HG03342 (cell line): ENCODE measurements around the gene ASB13.
"Not testable (repeated sequence)": the region's sequence is repeated elsewhere in the genome, so short reads cannot be mapped to it uniquely, and the experiment has no call there.

Source experiments
- ATAC-seq: cut with Tn5 transposase; IDR thresholded peaks from one replicate; pipeline ENCODE4 v1.9.1; 2021; ENCODE audit warnings: mild to moderate bottlenecking, moderate library complexity; ENCODE audit not compliant: unreplicated experiment

ASB13 gene

DNA sequence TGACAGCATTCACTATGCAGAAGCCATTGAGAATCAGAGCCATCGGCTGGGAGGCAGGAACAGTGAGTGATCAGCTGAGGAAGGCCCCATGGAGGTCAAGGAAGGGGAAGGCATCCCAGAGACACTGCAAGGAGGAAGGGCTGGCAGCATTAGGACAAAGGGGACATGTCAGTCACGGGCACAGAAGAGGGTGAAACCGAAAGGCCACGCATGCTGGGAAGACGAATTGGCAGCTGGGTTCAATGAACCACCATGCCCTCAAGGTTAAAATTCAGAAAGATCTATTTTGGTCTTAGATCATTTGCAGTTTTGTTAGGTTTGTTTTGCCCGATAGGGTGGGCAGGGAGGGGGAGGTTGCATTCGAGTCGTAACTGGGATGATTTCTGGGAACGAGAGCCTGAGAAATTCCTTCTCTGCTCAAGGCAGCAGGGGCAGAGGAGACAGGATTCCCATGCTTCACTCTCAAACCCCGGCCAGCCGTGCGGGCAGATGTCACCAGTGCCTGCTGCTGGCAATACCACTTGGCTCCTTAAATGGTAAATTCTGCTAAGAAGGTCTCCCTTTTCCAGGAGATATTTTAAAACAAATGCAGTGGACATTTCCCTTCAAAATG is 57.7 kb downstream of the ASB13 start:
- no peak for ATAC-seq

DNA sequence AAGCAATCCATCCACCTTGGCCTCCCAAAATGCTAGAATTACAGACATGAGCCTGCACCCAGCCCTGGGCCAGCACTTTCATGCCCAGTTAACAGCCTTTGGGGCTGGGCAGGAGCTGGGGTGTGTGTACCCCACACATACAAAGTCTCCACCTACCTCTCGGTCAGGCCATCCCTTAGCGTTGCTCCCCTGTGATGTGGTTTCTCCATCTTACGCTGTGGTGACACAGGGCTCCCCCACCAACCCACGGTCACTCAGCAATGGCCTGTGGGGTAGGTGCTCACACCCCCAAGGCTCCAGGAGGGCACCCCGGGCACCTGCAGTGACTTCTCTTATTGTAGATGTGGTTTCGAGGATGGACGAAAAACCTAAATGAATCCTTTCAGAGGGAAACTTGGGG is 58.8 kb downstream of the ASB13 start:
- ATAC-seq: no peak

- no peak for ATAC-seq
Measured at GRCh38 chr10:5606864-5607263, 59.5 kb downstream of the ASB13 start.

- no peak for ATAC-seq
Measured at GRCh38 chr10:5606321-5606720, 60.1 kb downstream of the ASB13 start.

- no peak for ATAC-seq
Measured at GRCh38 chr10:5604961-5605360, 61.4 kb downstream of the ASB13 start.

DNA sequence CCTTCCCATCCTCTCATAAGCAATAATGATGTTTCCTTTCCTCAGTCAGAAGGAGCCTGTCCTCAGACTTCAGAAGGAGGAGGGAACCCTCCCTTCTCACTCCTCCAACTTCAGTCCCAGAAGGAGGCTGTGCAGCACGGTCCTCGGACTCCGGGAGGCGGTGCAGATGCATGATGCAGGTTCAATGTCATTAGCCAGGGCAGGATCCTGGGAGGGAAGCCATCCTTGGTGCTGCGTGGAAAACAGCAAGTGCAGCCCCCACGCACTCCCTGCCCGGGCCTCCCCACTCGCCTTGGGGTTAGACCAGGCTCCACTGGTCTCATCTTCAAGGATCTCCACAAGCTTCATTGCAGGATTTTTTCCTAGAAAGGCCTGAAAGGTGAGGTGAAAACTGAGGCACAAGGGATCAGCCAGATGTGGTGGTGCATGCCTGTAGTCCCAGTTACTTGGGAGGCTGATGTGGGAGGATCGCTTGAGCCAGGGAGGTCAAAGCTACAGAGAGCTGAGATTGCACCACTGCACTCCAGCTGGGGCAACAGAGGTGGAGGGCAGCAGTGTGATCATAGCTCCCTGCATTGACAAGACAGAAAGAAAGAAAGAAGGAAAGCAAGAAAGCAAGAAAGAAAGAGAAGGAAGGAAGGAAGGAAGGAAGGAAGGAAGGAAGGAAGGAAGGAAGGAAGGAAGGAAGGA is 62.0 kb downstream of the ASB13 start:
- ATAC-seq: no peak

DNA sequence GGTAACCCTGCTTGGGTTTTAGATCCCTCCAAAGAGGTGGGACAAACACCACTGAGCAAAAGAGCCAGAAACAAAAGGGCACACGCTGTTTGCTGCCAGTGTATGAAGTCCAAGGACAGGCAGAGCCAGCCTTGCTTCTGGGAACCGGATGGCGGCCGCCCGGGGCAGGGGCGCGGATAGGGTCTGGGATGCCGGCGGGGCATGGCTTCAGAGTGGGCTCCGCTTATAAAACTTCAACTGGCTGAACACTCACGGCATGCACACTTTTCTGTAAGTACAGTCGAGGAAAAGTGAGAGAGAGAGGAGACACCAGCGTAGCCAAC is 62.6 kb downstream of the ASB13 start:
- ATAC-seq: no peak

DNA sequence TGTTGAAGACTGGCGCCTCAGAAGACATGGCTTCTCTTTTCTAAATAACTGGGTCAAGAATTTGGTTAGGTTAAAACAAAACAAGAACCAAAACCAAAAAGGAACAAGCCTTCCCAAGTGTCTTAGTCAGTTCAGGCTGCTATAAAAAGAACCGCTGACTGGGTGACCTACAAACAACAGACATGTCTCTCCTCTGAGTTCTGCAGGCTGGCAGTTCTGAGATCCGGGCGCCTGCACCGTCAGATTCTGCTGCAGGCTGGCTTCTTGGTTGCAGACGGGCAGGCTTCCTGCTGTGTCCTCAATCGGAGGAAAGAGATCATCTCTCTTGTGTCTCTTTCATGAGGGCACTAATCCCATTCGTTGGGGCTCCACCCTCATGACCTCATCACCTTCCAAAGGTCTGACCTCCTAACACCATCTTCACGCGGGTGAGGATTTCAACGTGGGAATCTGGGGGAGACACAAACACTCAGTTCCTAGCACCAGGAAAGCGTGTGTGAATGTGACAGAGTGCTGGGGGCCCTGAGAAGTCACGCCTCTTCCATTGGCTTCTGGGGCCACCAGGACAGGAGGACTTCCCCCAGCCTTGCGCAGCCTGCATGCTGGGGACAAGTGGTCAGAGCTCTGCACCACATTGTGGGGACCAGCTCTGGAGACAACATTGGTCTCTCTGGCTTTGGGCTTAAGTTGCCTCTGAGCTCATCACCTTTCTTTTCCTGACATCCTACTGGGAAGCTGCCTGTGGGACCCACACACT is 63.1 kb downstream of the ASB13 start:
- no peak for ATAC-seq

DNA sequence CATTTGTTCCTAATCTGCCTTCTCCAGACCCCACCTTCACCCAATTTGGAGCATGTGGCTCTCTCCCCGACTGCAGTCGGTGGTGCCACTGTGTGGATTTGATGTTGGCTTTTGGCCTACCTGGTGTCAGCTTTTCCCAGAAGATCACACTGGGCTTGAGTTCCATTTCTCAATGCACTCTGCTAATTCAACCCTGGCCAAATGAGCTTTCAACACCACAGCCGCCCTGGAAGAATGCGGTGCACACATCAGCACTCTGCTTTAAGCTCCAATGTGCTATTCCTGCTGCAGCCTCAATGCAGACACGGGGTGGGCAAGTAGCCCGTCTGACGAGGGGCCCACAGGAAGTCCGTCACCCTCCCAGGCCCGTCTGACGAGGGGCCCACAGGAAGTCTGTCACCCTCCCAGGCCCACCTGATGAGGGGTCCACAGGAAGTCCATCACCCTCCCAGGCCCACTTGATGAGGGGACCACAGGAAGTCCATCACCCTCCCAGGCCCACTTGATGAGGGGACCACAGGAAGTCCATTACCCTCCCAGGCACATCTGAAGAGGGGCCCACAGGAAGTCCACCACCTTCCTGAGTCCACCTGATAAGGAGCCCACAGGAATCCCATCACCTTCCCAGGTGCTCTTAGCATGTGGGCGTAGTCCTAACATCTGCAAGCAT is 64.4 kb downstream of the ASB13 start:
- no peak for ATAC-seq

GRCh38 chr10:5600908-5601307 is 65.5 kb downstream of the ASB13 start:
- ATAC-seq: no peak

DNA sequence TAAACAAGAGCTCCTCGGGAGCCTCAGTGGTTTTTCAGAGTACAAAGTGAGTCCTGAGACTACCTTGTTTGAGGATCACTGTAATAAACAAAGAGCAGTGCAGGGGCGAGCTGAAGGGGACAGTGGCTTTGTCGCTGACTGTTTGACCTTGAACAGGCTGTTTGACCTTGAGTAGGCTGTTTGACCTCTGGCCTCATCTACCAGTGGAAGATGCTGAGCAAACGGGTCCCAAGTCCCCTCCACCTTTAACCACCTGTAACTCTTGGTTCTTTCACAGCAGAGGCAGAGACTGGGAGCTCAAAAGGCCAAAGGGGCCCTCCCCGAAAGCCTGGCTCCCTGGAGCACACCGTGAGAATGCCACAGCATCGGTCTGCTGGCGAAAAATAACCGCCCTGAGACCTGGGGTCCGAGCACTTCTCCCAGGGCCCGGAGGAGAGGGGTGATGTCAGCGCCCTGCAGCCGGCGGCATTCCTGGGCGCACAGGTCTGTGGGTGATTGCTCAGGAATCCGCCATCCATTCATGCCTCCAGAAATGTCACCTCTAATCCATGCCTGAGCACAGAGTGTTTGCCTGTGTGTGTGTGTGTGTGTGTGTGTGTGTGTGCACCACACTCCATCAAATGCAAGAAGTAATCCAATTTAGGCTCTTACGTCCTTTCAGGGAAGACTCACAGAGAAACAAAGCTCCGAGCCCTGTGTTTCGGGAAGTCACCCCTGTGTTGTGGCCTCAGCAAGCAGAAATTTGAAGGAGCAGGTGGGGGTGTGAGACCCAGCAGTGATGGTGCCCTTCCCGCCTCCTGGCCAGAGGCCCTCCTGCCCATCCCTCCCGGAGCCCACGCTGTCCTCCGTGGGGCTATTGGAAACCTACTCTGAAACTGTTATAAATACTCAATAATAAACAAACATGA is 66.5 kb downstream of the ASB13 start:
- no peak for ATAC-seq

GRCh38 chr10:5598085-5598690 is 68.2 kb downstream of the ASB13 start:
- ATAC-seq: no peak

- ATAC-seq: no peak
Measured at GRCh38 chr10:5596611-5597341, 69.6 kb downstream of the ASB13 start.

GRCh38 chr10:5595994-5596471 is 70.4 kb downstream of the ASB13 start:
- no peak for ATAC-seq

DNA sequence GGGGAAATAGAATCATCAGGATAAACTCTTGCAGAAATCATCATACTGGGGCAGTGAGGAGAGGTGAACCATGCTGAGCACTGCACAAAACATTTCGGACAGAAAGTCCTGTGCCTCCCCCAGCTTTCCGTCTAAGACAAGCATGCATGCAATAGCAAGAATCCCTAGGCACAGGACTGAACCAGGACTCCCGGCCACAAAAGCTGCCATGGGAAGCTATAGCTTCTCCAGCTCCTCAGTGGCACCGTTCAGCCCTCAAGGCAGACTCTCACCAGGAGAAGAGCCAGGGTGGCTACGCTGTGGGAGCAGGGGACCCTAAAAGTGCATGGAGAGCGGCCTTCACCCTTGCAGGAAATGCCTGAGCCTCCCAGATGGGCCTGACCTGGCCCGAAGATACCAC is 70.8 kb downstream of the ASB13 start:
- no peak for ATAC-seq

GRCh38 chr10:5595095-5595494 is 71.3 kb downstream of the ASB13 start:
- no peak for ATAC-seq

DNA sequence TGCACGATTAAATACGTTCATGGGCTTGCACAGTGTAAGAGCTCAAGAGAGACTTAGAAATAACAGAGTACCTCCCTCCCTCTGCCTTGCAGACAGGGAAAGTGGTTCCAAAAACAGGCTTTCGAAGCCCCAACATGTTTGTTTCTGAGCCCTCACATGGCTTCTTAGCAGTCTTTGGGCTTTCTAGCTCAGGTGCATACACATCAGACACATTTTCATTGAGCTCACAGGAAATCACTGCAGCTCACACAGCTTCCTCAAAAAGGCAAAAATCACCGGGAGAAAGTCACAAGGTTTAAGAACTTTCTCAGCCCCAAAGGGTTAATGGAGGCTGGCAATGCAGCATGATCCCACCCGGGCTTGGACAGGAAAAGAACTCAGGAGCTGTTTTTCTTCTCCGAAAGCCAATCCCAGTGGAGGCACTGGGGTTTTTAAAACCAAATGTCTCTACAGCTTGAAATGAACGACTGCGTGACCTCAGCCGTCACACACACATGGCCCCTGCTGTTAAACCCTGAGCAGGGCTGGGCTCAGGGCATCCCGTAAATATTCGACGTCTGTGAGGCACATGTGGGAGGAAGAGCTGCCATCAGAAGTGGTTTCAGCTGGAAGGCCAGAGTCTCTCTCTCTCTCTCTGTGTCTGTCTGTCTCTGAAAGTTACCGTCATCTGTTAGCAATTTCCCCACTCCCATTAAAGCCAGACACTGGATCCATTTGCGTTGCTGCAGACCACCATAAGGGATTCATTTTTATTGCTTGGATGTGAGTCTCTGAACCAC is 71.9 kb downstream of the ASB13 start:
- ATAC-seq: no peak

GRCh38 chr10:5593347-5593746 is 73.0 kb downstream of the ASB13 start:
- ATAC-seq: not testable (repeated sequence)

DNA sequence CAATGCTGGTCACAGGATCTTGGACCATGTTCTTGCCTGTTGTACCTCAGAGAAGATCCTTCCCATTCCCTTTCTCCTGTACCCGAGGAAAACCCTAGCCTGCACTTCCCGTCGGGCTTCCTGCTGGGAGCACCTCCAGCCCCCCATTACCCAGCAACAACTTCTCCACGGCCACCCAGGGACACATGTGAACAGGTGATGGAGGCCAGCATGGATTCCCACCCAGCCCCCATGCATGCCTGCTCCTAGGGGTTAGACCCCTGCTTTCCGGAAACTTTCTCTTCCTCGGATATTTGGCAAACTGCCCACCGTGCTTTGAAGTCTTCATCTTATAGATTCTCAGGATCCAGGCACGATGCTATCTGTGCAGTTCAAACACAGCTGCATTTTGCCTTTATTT is 74.3 kb downstream of the ASB13 start:
- ATAC-seq: no peak
